Colonic mucosa (tissue), 4 donors: Measurements from ENCODE around the gene KHDC4. TPM values are rescaled to one million over a fixed set of nuclear protein-coding genes. Genes with fewer than 3 reads are reported as not detected.

Experiments
- DNase-seq: peaks from one replicate; pipeline ENCODE4 v3.0.0-alpha.2; 2020
- H3K27ac ChIP-seq: fragments of 200-600 bp; one replicate; pipeline ENCODE4 v1.8.0; 2021
- H3K27me3 ChIP-seq: fragments of 200-600 bp; one replicate; pipeline ENCODE4 v1.8.0; 2021
- H3K36me3 ChIP-seq: fragments of 200-600 bp; one replicate; pipeline ENCODE4 v1.8.0; 2021
- H3K4me1 ChIP-seq: fragments of 200-600 bp; one replicate; pipeline ENCODE4 v1.8.0; 2021; ENCODE audit warnings: mild to moderate bottlenecking
- H3K4me3 ChIP-seq: fragments of 200-600 bp; one replicate; pipeline ENCODE4 v1.8.0; 2021
- H3K9ac ChIP-seq, 2 donors: one replicate each; pipeline ENCODE4 v1.7.0; 2013; ENCODE audit warnings: control low read depth in 2 of 2, low read depth in 2 of 2, low read length in 2 of 2
- H3K9me3 ChIP-seq: fragments of 200-600 bp; one replicate; pipeline ENCODE4 v1.8.0; 2021
- CTCF ChIP-seq: fragments of 200-600 bp; IDR thresholded peaks from one replicate; pipeline ENCODE4 v1.8.0; 2022; ENCODE audit warnings: antibody characterized with exemption, mild to moderate bottlenecking
- intact Hi-C: fragments of 100-400 bp; cut with DNase I; formaldehyde crosslinking; loops from one replicate; pipeline ENCODE4 v1.14.1; 2022
- total RNA-seq, 2 donors: library from RNA; stranded (reverse); fragmentation: NEBNext Ultra II Directional in 1 of 2; extraction: Animal tissue kit (Norgen Biotek cat#: 25700) in 1 of 2; gene quantifications; one replicate each; pipeline ENCODE4 v1.2.1, GENCODE V29; 2021
- donor health status: healthy.
- donor health status: DM: no; HTN: no; CAD: no.
- donor health status: DM: no; HTN: no; CAD: no.

KHDC4 gene
- total RNA-seq, 2 donors from 2014 or later = 42.5 to 56.0 TPM

GRCh38 chr1:155918660-155919059 lies 15.6 kb downstream of the KHDC4 start:
- H3K27me3 ChIP-seq = no peaks in the 10 kb centered on the region
- H3K36me3 ChIP-seq = peaks cover 31% of the 10 kb centered on the region
- no peaks in the 10 kb centered on the region for H3K9me3 ChIP-seq
- no peak for DNase-seq
- no peak overlapping the region for H3K9ac ChIP-seq
- H3K4me1 ChIP-seq = no peaks in the 10 kb centered on the region
- TF ChIP-seq CTCF = no peak
- H3K4me3 ChIP-seq = no peak overlapping the region
- intact Hi-C loops = no loop called here
- no peak overlapping the region for H3K27ac ChIP-seq

- H3K36me3 ChIP-seq = peaks cover 22% of the 10 kb centered on the region
- no peaks in the 10 kb centered on the region for H3K4me1 ChIP-seq
- intact Hi-C loops = no loop called here
- H3K27me3 ChIP-seq = no peaks in the 10 kb centered on the region
- DNase-seq = no peak
- H3K4me3 ChIP-seq = no peak overlapping the region
- TF ChIP-seq CTCF = no peak
- no peak overlapping the region for H3K27ac ChIP-seq
- H3K9me3 ChIP-seq = no peaks in the 10 kb centered on the region
- H3K9ac ChIP-seq = no peak overlapping the region
These were observed 20.1 kb downstream of the KHDC4 start for GRCh38 chr1:155913969-155914757.

- intact Hi-C loops = no loop called here
- Histone ChIP-seq H3K4me1 (no peaks in the 10 kb centered on the region), H3K9me3 (no peaks in the 10 kb centered on the region), H3K27me3 (no peaks in the 10 kb centered on the region), H3K4me3 (no peak overlapping the region), H3K36me3 (peaks cover 18% of the 10 kb centered on the region), H3K9ac (peak overlapping the region in 1 of 2 donors; percentile 86), H3K27ac (peak overlapping the region; percentile 91)
- TF ChIP-seq CTCF = no peak
- peak; percentile 33 for DNase-seq
These were observed 22.1 kb downstream of the KHDC4 start for GRCh38 chr1:155912056-155912536.

GRCh38 chr1:155911156-155912055 lies 22.8 kb downstream of the KHDC4 start, which contains the start of gene RIT1:
TSS of gene RIT1 (minus strand) at chr1:155911349. CDS start at chr1:155910761, 588 bp downstream.
- Histone ChIP-seq H3K27me3 (no peaks in the 10 kb centered on the region), H3K9me3 (no peaks in the 10 kb centered on the region), H3K9ac (peak within 1 kb of the TSS; percentile 52 to 86), H3K27ac (peak within 1 kb of the TSS; percentile 91), H3K36me3 (peaks cover 16% of the 10 kb centered on the region), H3K4me1 (no peaks in the 10 kb centered on the region), H3K4me3 (peak within 1 kb of the TSS; percentile 66)
- TF ChIP-seq CTCF = no peak
- peak; percentile 91 for DNase-seq
- intact Hi-C loops = no loop called here

- Histone ChIP-seq H3K27ac (peak overlapping the region; percentile 91), H3K4me3 (peak overlapping the region; percentile 66), H3K27me3 (no peaks in the 10 kb centered on the region), H3K9ac (peak overlapping the region; percentile 52 to 86), H3K9me3 (no peaks in the 10 kb centered on the region), H3K36me3 (peaks cover 13% of the 10 kb centered on the region), H3K4me1 (no peaks in the 10 kb centered on the region)
- peak; percentile 29 for DNase-seq
- no peak for TF ChIP-seq CTCF
- intact Hi-C loops = no loop called here
These were observed 23.5 kb downstream of the KHDC4 start for GRCh38 chr1:155910621-155911121.
